SK-N-SH (cell line): ENCODE measurements around the gene LILRB5. TPM values are rescaled to one million over a fixed set of nuclear protein-coding genes. Genes with fewer than 3 reads are reported as not detected.
"Not testable (repeated sequence)": the region's sequence is repeated elsewhere in the genome, so short reads cannot be mapped to it uniquely, and the experiment has no call there.

Experiments used
- CTCF ChIA-PET: fragments of 300-600, 350-600 bp; formaldehyde crosslinking; extraction: SDS; loops from one replicate; lab custom pipeline; 2021; lab: Yijun Ruan, JAX
- POLR2A ChIA-PET: fragments of 350-600 bp; sonication (Branson Sonifier 250); formaldehyde crosslinking; extraction: SDS; loops from one replicate; lab custom pipeline; 2020; ENCODE audit warnings: antibody characterized with exemption, inconsistent platforms; lab: Yijun Ruan, JAX
- DNase-seq: peaks from one replicate; pipeline ENCODE4 v3.0.0; 2012
- H2AFZ ChIP-seq: fragments of 200-600 bp; sonication (generic); 2 replicates; pipeline ENCODE4 v1.8.1; 2016; ENCODE audit warnings: antibody characterized with exemption, mild to moderate bottlenecking, low read depth
- H3F3A ChIP-seq: fragments of 200-600 bp; sonication (generic); replicated peaks from 2 replicates; pipeline ENCODE3; 2016; ENCODE audit warnings: antibody characterized with exemption, mild to moderate bottlenecking; ENCODE audit not compliant: insufficient read depth
- H3K27ac ChIP-seq, 2 experiments: fragments of 200-500 bp in 1 of 2; fragments of 200-600 bp in 1 of 2; sonication (Bioruptor generic) in 1 of 2; sonication (generic), shearing (Covaris generic) in 1 of 2; 2 replicates each; pipeline versions ENCODE4 v1.5.1 to v1.6.1; 2014 to 2016; ENCODE audit warnings: low read depth in 2 of 2, inconsistent platforms in 1 of 2, low read length in 1 of 2, mild to moderate bottlenecking in 1 of 2, mixed read lengths in 1 of 2
- H3K27me3 ChIP-seq: fragments of 200-600 bp; sonication (generic), shearing (Covaris generic); 2 replicates; pipeline ENCODE4 v1.6.1; 2016; ENCODE audit warnings: mixed run types; ENCODE audit not compliant: insufficient read depth
- H3K36me3 ChIP-seq, 2 experiments: fragments of 200-500 bp in 1 of 2; fragments of 200-600 bp in 1 of 2; sonication (Bioruptor generic) in 1 of 2; sonication (generic) in 1 of 2; replicated peaks in 1 of 2; 2 replicates each; pipeline versions ENCODE3 to v1.5.1; 2014 to 2016; ENCODE audit warnings: low read length in 1 of 2, mild to moderate bottlenecking in 1 of 2; ENCODE audit not compliant: insufficient read depth in 2 of 2, control insufficient read depth in 1 of 2
- H3K4me1 ChIP-seq, 2 experiments: fragments of 200-500 bp in 1 of 2; fragments of 200-600 bp in 1 of 2; sonication (Bioruptor generic) in 1 of 2; sonication (generic), shearing (Covaris generic) in 1 of 2; 2 replicates each; pipeline versions ENCODE4 v1.5.1 to v1.6.1; 2014 to 2016; ENCODE audit warnings: low read depth in 1 of 2, low read length in 1 of 2, mixed run types in 1 of 2; ENCODE audit not compliant: insufficient read depth in 2 of 2, control insufficient read depth in 1 of 2
- H3K4me2 ChIP-seq: fragments of 200-600 bp; sonication (generic), shearing (Covaris generic); 2 replicates; pipeline ENCODE4 v1.6.1; 2017; ENCODE audit warnings: mixed run types
- H3K4me3 ChIP-seq, 2 experiments: fragments of 200-500 bp in 1 of 2; fragments of 200-600 bp in 1 of 2; sonication (Bioruptor generic) in 1 of 2; sonication (generic), shearing (Covaris generic) in 1 of 2; 2 replicates each; pipeline versions ENCODE4 v1.5.1 to v1.8.1; 2014 to 2016; ENCODE audit warnings: low read depth in 2 of 2, inconsistent platforms in 1 of 2, low read length in 1 of 2, mild to moderate bottlenecking in 1 of 2, mixed read lengths in 1 of 2, moderate library complexity in 1 of 2
- H3K79me2 ChIP-seq: fragments of 200-600 bp; sonication (generic); 2 replicates; pipeline ENCODE4 v1.8.1; 2017; ENCODE audit warnings: mild to moderate bottlenecking; ENCODE audit not compliant: insufficient read depth
- H3K9ac ChIP-seq: fragments of 200-600 bp; sonication (generic); 2 replicates; pipeline ENCODE4 v1.6.1; 2017; ENCODE audit warnings: mixed run types
- H3K9me2 ChIP-seq: fragments of 200-600 bp; sonication (generic); 2 replicates; pipeline ENCODE4 v1.6.1; 2017; ENCODE audit warnings: mixed run types
- H3K9me3 ChIP-seq: fragments of 200-600 bp; sonication (generic); 2 replicates; pipeline ENCODE4 v1.6.1; 2017; ENCODE audit warnings: mixed run types, mild to moderate bottlenecking, moderate library complexity
- H4K20me1 ChIP-seq: fragments of 200-600 bp; sonication (generic); 2 replicates; pipeline ENCODE4 v1.6.1; 2017; ENCODE audit warnings: mild to moderate bottlenecking, mixed run types; ENCODE audit not compliant: insufficient read depth
- EP300 ChIP-seq, 2 experiments: IDR thresholded peaks; 2 replicates each; pipeline versions ENCODE4 v1.4.0 to v1.6.1; 2012; ENCODE audit warnings: borderline replicate concordance in 1 of 2, low read depth in 1 of 2, low read length in 1 of 2
- EZH2phosphoT487 ChIP-seq: fragments of 200-600 bp; sonication (generic); IDR thresholded peaks from 2 replicates; pipeline ENCODE4 v1.6.1; 2017; ENCODE audit warnings: low read depth, mixed run types, mild to moderate bottlenecking, antibody characterized with exemption, moderate library complexity, borderline replicate concordance
- FOSL2 ChIP-seq: IDR thresholded peaks from 2 replicates; pipeline ENCODE4 v1.4.0; 2012; ENCODE audit warnings: low read depth, mild to moderate bottlenecking, moderate library complexity, borderline replicate concordance
- FOXJ3 ChIP-seq: sonication (generic); formaldehyde crosslinking; IDR thresholded peaks from 2 replicates; pipeline ENCODE4 v1.5.1; 2020; ENCODE audit warnings: mild to moderate bottlenecking, missing genetic modification reagents
- GABPA ChIP-seq: IDR thresholded peaks from 2 replicates; pipeline ENCODE4 v1.4.0; 2012; ENCODE audit warnings: low read depth, mild to moderate bottlenecking
- MEF2A ChIP-seq: IDR thresholded peaks from 2 replicates; pipeline ENCODE4 v1.4.0; 2012; ENCODE audit warnings: low read depth, borderline replicate concordance
- MXI1 ChIP-seq: IDR thresholded peaks from 2 replicates; pipeline ENCODE4 v1.6.1; 2012; ENCODE audit warnings: mild to moderate bottlenecking, low read depth, low read length, improper control_type of control experiment
- POLR2AphosphoS5 ChIP-seq: IDR thresholded peaks from 2 replicates; pipeline ENCODE4 v1.6.1; 2012; ENCODE audit warnings: low read depth, low read length
- RAD21 ChIP-seq: IDR thresholded peaks from 2 replicates; pipeline ENCODE4 v1.6.1; 2012; ENCODE audit warnings: mild to moderate bottlenecking, low read length
- TAF1 ChIP-seq: IDR thresholded peaks from 2 replicates; pipeline ENCODE4 v1.6.1; 2012; ENCODE audit warnings: low read depth, mild to moderate bottlenecking, low read length, moderate library complexity, borderline replicate concordance
- TCF12 ChIP-seq: IDR thresholded peaks from 2 replicates; pipeline ENCODE4 v1.4.0; 2012
- TEAD4 ChIP-seq: IDR thresholded peaks from 2 replicates; pipeline ENCODE4 v1.4.0; 2012; ENCODE audit warnings: mild to moderate bottlenecking, borderline replicate concordance; ENCODE audit not compliant: insufficient read depth
- YY1 ChIP-seq: IDR thresholded peaks from 2 replicates; pipeline ENCODE4 v1.4.0; 2012; ENCODE audit warnings: low read depth, mild to moderate bottlenecking
- WGBS: methylation state at CpG from one replicate; pipeline ENCODE4 v1.1.6; 2017; ENCODE audit warnings: low lambda C conversion rate; 5-methylcytosine and 5-hydroxymethylcytosine counted together
- polyA plus RNA-seq, 3 experiments: library from polyadenylated mRNA; depleted of rRNA; stranded (reverse); fragments of >200 nt; gene quantifications; 2 replicates each; pipeline ENCODE4 v1.2.3, GENCODE V29; 2012
- TF ChIP-seq, protein P1 (sequence below): fragments of 150-350 bp; IDR thresholded peaks from 2 replicates; pipeline ENCODE4 v1.6.1; 2017; ENCODE audit warnings: antibody characterized with exemption, low read length, low read depth, borderline replicate concordance
- TF ChIP-seq, protein P2 (sequence below): IDR thresholded peaks from 2 replicates; pipeline ENCODE4 v1.4.0; 2012; ENCODE audit warnings: low read depth, borderline replicate concordance

Gene LILRB5
- polyA plus RNA-seq, 1 of the 3 experiments (the other 2 are of a cell fraction): not detected

DNA sequence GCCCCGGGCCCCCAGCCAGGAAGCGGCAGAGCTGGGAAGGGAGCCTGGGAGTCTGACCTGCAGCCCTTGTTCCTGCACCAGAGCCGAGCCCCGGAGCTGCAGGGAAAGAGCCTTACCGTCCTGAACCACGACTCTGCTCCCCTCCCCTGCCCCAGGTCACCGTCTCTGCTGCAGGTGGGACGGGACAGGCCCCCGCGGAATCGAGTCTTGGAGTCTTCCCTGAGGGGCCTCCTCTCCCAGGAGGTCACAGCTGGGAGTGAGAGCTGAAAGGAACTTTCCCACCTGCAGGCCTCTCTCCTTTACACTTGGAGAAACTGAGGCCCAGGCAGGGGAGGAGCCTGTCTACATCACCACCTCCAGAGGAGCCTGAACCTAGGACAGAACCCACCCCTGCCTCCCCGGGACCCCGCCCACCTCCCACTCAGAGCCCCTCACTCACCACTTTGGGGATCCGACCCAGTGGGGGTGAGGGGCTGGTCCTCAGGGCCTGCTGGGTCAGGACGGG is 20.1 kb upstream of the LILRB5 start:
- H3K4me2 ChIP-seq, H3K79me2 ChIP-seq, POLR2A ChIA-PET, H4K20me1 ChIP-seq, H3K4me3 ChIP-seq, H3K9ac ChIP-seq, H3K4me1 ChIP-seq, H3K9me3 ChIP-seq, H3F3A ChIP-seq, H2AFZ ChIP-seq, DNase-seq, H3K27ac ChIP-seq, H3K9me2 ChIP-seq, H3K36me3 ChIP-seq: not testable (repeated sequence)
- 3% methylated on average over 13 of the region's 15 CpGs for WGBS
- CTCF ChIA-PET: interaction anchor here (2.4 kb wide), 1 partner anchor 11 kb away, joined by 7 read pairs; no protein-coding TSS in a partner anchor
- peaks cover 62% of the 10 kb centered on the region for H3K27me3 ChIP-seq

DNA sequence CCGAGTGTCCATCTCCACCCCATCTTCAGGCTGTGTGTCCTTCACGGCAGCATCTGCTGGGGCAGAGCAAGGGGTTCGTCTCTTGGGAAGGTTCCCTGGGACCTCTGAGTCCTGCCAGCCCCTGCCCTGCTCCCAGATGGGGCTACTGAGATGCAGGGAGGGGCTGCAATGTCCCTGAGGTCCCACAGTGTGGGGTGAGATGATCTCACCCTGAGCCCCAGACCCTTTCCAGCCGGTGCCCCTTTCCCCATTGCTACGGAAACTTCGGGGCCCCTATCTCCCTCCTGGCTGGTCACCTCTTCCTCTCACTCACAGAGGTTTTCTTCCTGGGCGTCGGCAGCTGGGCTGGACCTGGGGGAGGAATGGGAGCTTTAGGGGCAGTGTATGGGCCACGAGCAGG is 18.9 kb upstream of the LILRB5 start:
- POLR2A ChIA-PET: no interaction called here
- WGBS: 6% methylated on average over 5 of the region's 9 CpGs
- H3K36me3 ChIP-seq: no peaks in the 10 kb centered on the region
- CTCF ChIA-PET: interaction anchor here (2.4 kb wide), 1 partner anchor 10 kb away, joined by 7 read pairs; no protein-coding TSS in a partner anchor
- no peaks in the 10 kb centered on the region for H3K4me1 ChIP-seq
- H3K27ac ChIP-seq: no peak overlapping the region
- H3K27me3 ChIP-seq: peaks cover 56% of the 10 kb centered on the region
- H3F3A ChIP-seq: no peaks in the 10 kb centered on the region
- H3K4me3 ChIP-seq: no peak overlapping the region
- H3K9ac ChIP-seq: no peak overlapping the region
- no peaks in the 10 kb centered on the region for H3K9me3 ChIP-seq
- no peak for TF ChIP-seq FOSL2
- TF ChIP-seq POLR2AphosphoS5: no peak
- TF ChIP-seq MXI1: no peak
- TF ChIP-seq TAF1: no peak
- no peak for TF ChIP-seq FOXJ3 (CRISPR knock-in tag)
- TF ChIP-seq EZH2phosphoT487: no peak
- TF ChIP-seq RAD21: no peak
- no peak for TF ChIP-seq EP300 (IDR thresholded peaks at IDR 0.05; ENCODE audit: borderline replicate concordance in 1 of 2, low read depth in 1 of 2, low read length in 1 of 2)
- no peak for TF ChIP-seq MEF2A
- TF ChIP-seq TEAD4: no peak
- TF ChIP-seq, protein P1, sequence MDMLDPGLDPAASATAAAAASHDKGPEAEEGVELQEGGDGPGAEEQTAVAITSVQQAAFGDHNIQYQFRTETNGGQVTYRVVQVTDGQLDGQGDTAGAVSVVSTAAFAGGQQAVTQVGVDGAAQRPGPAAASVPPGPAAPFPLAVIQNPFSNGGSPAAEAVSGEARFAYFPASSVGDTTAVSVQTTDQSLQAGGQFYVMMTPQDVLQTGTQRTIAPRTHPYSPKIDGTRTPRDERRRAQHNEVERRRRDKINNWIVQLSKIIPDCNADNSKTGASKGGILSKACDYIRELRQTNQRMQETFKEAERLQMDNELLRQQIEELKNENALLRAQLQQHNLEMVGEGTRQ: no peak
- TF ChIP-seq YY1: no peak
- TF ChIP-seq TCF12: no peak
- TF ChIP-seq, protein P2, sequence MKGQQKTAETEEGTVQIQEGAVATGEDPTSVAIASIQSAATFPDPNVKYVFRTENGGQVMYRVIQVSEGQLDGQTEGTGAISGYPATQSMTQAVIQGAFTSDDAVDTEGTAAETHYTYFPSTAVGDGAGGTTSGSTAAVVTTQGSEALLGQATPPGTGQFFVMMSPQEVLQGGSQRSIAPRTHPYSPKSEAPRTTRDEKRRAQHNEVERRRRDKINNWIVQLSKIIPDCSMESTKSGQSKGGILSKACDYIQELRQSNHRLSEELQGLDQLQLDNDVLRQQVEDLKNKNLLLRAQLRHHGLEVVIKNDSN: no peak
- TF ChIP-seq GABPA: no peak
- TF ChIP-seq, all 33 proteins: peak for 0
- Histone ChIP-seq H2AFZ (no peak overlapping the region), H3K79me2 (no peaks in the 10 kb centered on the region), H3K4me2 (no peak overlapping the region), H4K20me1 (no peaks in the 10 kb centered on the region), H3K9me2 (no peaks in the 10 kb centered on the region)
- DNase-seq: no peak

DNA sequence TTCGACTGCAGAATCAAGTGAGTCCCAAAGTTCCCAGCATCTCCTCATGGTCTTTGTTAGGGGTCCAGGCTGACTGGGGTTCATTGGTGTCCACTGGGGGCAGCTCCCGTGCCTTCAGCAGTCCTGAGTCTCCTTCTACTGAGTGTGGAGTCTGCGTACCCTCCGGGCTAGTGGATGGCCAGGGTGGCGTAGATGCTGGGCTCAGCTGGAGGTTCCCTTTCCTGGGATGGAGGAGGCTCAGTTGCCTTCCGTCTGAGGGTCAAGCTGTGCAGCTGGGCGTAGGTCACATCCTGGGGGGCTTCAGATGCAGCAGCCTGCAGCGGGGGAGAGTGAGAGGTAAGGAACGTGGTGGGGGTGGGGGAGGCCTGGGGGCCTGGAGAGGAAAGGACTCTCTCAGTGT is 17.4 kb upstream of the LILRB5 start:
- H3K27ac ChIP-seq, H3K79me2 ChIP-seq, DNase-seq, H3F3A ChIP-seq, POLR2A ChIA-PET, H2AFZ ChIP-seq, H3K9me2 ChIP-seq, H3K9me3 ChIP-seq, H4K20me1 ChIP-seq, H3K4me1 ChIP-seq, CTCF ChIA-PET, H3K4me3 ChIP-seq, H3K4me2 ChIP-seq, H3K36me3 ChIP-seq, H3K9ac ChIP-seq: not testable (repeated sequence)
- peaks cover 57% of the 10 kb centered on the region for H3K27me3 ChIP-seq
- under 1% methylated on average over 6 of the region's 9 CpGs for WGBS
